NCI-H524 (cell line): ENCODE results near the gene LIPA.
A peak's percentile ranks its signal among the peaks of the same experiment; 100 is the strongest.

Experiments used
- DNase-seq, 2 experiments: peaks; one replicate each; lab custom pipeline; 2025; lab: John Stamatoyannopoulos, UW

Gene LIPA

DNA sequence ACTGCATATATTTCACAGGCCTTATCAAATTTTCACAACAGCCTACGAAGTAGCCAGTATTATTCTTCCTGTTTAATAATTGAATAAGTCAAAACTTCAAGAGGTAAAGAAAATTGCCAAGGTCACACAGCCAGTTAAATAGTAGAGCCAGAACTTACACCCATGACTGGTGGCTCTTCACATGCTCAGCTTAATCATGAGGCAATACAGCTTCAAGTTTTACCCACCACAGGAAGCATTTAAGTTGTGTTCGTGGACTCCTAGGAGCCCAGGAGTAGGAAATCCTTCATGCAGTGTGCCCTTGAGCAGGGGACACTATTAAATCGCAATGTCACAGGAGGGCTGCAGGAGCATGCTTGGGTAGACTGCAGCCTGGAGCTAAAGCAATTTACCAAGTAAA, 11.1 kb downstream of the LIPA start:
- DNase-seq, result no peak

DNA sequence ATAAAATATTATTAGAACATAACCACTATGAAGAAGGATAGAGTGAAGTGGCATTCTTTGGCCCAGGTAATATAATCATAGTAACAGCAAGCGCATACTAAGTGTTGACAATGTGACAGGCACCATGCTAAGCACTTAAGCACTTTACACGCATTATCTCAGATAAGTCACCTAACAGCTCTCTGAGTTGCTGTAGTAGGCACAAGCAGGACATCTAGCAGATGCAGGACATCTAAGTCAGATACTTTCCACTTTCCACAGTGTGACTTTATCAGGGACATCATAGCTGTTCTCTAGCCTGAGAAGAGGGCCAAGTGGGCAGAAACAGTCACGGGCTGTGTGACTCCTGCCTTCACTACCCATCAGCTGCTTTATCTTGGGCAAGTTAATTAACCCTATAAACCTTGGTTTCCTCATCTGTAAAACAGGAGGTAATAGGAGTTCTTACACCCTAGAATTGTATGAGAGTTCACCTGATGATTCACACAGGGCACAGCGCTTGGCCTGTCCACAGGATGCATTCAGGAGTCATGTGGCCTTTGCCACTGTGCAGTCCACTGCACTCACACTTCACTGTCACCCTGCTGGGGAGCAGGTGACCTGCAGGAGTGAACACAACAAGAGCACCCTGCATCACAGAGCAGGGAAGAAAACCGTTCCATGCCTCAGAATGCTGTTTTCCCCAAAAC, 12.5 kb downstream of the LIPA start:
- no peak for DNase-seq

DNA sequence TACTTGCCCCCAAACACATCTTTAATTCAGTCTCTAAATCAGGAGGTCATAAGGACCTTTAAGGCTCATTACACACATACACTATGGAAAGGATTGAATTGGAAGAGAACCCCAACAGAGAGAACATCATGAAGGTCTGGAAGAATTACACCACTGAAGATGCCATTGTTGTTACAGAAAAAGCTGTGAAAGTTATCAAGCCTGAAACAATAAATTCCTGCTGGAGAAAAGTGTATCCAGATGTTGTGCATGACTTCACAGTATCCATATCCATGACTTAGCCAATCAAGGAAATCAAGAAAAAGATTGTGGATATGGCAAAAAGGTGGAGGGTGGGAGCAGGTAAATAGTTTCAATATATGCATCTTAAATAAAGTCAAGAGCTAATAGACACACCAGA, 13.7 kb downstream of the LIPA start:
- DNase-seq, result no peak

DNA sequence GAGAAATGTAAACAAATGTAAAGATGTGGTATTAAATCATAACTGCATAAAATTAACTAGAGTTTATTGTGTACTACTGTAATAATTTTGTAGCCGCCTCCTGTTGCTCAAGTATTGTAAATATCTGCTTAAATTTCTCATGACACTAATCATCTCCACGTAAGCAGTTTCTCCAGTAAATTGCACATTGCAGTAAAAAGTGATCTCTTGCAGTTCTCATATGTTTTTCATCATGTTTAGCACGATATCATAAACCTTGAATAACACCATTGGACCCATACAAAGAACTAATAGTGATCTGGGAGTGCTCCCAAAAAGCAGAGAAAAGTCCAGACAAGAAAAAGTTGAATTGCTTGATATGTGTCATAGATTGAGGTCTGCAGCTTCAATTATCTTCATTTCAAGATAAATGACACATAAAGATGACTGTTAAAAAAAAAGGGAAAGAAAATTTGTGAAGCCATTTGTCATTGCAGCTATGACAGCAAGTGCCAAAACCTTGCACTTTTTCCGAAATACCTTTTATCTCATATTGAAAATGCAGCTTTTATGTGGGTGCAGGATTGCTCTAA, 15.3 kb downstream of the LIPA start:
- DNase-seq, result no peak

DNA sequence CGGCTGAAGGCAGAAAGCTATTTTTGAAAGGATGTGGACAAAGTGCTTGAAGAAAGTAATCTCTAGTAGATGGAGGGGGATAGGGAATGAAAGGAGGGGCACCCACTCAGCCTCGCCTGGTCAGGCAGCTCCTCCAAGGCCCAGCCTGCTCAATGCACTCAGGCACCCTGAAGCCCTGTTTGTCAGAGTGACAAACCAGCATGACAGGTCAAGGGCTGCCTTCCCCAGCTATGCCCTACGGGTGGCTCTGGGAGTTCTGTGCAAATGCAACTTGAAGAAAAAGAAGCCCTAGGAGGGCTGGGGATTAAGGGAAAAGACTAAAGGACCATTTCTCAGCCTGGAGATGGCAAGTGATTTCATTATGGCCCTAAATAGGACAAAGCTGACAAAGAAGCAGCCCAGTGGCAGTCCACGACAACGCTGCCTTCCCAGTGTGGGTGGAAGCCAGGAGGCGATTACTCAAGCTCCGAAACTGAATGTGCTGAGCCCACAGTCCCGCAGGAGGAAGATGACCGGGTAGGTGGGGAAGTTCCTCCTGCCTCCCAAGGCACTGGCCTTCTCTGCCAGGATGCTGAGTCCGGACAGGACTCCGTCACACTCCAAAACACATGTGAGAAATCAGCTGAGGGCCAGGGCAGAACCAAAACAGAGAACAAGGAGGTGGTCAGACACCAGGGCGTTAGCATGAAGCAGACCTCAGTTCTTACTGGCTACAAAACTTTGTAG, 16.3 kb downstream of the LIPA start:
- DNase-seq, result no peak

DNA sequence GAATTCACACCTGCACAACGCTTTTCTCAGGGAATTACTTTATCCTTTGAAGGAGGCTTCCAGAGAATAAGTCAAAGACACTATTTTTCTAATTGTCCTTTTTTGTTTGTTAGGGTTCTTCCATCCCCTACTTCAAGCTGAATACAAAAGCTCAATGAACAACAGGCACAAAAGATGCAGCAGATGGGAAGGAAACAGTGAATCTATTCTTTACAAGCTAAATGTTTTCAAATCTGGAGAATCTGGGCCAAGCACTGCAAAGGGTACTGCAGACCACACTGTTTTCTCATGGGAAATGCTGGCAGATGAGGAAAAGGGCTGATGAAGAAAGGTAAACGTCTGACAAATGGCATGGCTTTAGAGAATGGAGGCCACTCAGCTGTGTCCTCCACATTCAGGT, 18.5 kb downstream of the LIPA start:
- DNase-seq, result no peak

DNA sequence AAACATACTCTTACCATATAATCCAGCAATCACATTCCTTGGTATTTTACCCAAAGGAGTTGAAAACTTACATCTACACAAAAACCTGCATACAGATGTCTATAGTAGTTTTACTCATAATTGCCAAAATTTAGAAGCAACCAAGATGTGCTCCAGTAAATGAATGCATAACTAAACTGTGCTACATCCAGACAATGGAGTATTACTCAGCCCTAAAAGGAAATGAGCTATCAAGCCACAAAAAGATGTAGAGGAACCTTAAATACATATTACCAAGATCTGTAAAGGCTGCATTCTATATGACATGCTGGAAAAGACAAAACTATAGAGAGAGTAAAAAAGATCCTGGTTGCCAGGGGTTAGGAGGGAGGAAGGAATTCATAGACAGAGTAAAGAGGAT, 22.6 kb downstream of the LIPA start:
- no peak for DNase-seq

DNA sequence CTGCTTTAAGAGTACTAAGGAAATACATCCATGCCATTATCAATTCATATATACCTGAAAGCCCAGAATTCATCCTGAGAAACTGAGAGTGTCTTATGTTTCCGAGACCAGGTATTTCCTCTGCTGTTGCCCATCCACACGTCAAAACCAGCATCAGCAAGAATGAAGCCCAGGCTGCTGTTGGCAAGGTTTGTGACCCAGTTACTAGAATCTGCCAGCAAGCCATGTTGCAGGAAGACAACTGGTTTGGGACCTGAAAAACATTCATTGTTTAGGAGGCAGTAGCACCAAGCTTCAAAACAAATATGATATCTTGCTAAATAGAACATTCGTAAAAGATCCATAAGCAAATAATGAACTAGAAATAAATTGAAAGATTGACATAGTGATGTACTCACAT, 23.4 kb downstream of the LIPA start:
- DNase-seq, result no peak

DNA sequence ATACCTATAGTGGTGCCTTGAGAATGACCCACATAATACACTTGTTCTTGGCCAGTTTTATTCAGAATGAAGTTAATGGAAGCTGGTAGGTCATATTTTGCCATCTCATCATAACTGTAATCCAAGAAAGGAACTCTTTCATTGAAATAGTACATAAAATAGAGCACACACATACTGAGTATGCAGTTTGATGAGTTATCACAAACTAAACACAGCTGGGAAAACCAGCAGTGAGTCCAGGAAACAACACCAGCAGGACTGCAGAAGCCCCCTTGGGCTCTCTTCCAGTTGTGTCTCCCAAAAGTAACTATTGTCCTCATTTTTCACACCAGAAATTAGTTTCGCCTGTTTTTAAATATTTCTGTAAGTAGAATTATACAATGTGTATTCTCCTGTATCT, 24.7 kb downstream of the LIPA start:
- no peak for DNase-seq

DNA sequence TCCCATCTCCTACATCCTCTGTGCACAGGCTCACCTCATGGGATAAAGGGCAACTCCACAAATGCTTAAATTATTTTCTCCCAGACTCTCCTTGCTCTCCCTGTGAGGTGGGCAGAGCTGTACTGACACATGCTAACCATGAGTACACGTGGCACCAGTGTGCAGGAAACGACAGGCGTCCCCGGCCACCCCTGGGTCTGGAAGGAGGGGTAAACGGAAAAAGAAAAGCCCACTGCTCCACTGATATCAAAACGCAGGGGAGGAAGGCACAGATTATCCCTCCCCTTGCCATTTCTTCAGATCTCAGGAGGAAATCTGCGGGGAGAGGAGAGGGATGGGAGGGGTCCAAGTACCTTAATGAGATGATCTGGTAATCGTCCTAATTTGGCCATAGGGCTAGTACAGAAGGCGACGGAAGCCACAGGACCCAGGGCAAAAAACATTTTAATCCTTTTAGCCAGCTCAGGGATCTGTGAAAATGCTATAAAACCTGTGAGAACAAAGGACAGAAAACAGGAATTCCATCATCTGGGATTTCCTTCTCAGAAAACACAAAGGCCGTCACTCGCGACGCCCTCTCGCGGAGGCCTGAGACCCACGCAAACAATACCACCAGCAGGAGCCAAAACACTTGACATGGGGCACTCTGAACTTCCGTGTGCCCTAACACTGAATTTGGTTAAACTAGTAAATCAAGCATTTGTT, 26.7 kb downstream of the LIPA start:
- no peak for DNase-seq

DNA sequence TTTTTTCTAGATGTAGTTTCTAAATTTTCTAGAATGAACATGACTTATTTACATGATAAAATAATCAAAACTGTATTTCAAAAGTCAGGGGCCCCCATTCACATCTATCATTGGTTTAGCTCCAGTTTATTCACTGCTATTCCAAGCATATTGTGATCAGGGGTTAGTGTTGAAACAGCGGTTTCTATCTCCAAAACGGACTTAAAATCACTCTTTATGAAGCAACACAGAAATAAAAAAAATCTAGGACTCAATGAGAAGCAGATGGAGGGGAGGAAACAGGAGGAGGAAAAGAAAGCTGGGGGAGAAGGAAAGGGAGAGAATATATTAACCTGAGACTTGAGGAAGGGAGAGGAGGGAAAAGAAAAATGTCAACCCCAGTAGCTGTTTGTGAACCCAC, 29.7 kb downstream of the LIPA start:
- DNase-seq, result no peak

DNA sequence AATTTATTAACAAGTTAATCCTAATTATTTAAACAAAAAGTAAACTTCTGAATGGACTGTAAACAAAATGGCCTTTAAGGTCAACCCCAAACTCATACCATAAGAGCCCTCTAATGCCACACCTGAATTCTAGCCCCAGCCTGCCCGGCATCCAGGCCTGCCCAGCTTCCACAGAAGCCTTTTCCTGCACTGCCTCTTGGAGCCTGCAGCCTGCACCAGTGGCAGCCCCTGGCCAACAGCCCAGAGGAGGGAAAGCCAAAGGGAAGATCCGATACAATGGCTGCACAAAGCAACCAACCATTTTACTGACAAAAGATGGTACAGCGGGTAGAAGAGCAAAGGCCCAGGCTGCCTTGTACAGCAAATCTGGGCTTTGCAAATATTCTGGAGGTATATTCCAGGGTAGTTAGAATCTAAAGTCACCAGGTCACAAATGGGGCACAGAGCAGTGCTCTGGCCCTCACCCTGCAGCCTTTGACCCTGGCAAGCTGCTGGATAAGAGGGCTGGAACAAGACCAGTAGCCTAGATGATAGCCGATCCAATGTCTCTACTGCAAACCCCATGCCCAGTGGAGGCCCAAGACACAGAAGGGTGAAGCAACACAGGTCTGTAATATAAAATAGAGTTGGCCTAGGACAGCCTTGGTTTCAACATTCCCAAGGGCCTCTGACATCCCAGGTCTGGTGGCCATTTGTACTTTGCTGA, 31.9 kb downstream of the LIPA start:
- DNase-seq, result no peak

DNA sequence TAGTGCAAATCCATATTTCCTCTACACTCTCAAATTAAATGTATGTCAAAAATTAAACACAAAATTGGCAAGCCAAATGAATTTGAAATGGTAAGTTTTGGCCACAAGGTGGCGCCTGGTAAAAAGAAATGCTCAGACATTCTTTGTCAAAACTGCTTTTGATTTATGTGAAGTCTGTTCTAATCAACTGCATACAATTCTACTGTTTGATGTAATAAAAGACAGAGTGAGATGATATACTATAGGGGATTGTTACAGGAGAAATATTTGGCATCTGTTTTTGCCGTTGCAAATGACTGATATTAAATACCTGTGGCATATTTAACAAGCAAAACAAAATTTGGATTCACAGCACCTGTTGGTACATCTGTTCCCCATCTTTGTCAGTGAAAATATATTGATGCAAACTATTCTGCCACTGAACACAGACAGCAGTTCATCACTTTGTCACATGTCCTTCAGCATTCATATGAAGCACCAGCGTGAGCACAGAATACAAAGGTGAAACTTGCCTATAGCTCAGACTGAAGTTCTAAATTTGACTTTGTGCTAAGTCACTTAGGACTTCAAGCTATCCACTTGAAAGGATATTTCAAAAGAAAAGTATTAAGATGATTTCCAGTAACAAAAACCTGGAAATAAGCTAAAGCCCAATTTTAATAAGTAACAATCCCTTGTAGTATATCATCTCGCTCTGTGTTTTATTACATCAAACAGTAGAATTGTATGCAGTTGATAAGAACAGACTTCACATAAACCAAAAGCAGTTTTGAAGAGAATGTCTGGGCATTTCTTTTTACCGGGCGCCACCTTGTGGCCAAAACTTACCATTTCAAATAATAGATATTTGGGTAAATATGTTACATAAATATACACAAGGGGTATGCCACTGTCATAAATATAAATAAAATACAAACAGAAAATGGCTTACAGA, 34.3 kb downstream of the LIPA start:
- DNase-seq, result peak in 1 of 2 experiments; percentile 43

DNA sequence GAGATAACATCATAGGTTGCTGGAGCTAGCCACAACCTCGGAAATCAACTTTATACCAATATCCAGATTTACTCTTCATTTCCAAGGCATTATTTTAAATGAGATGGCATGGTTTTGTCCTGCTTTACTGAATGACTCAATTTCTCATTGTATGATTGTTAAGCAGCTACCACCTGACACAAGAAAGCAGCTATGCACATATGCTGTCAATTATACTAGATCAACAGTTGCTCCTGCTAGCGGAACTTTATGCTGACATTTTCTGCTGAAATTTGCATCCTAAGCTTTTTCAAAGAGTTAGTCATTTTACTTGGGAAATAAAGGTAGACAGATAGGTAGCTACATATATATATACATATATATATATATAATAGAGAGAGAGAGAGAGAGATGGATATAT, 35.5 kb downstream of the LIPA start:
- no peak for DNase-seq

DNA sequence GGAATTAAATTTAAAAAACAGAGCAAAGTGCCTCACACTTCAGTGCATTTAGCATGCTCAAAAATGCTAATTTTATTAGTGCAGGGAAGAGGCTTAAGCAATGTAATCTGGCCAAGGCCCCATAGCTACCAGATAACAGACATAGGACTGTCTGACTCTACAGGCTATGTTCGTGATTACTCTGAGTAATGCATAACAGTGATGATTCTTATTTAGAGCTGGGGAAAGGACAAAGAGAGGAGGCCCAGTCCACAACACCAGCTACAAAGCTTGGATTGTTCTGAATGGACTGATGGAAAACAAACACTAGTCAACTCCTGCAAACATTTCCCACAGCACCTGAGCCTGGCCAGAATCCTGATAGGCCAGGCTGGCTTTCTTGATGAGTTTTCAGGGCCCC, 36.1 kb downstream of the LIPA start:
- no peak for DNase-seq

DNA sequence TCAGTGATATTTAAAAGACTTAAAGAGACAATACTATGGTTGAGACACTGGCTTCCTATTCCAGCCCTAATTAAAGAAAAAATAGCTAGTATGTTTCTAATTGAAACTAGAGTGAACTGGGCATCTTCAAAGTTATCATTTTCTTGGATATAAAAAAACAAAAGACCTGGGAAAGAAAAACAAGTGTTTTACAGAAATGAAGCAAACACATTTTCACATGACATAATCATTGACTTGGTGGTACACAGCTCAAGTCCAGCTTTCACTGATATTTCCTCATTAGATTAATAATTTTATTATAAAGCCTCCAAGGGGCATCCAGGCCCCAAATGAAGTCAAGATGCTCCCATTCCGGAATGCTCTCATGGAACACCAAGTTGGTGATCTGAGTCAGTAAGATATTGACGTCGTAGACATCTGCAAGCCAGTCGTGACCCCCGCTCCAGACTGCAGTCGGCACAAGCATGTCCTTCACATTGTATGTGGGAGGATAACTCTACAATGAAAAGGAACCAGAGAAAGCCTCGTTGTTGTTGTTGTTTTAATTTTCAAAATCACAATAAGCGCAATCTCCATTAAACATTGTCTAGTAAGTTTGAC, 36.9 kb downstream of the LIPA start:
- no peak for DNase-seq

DNA sequence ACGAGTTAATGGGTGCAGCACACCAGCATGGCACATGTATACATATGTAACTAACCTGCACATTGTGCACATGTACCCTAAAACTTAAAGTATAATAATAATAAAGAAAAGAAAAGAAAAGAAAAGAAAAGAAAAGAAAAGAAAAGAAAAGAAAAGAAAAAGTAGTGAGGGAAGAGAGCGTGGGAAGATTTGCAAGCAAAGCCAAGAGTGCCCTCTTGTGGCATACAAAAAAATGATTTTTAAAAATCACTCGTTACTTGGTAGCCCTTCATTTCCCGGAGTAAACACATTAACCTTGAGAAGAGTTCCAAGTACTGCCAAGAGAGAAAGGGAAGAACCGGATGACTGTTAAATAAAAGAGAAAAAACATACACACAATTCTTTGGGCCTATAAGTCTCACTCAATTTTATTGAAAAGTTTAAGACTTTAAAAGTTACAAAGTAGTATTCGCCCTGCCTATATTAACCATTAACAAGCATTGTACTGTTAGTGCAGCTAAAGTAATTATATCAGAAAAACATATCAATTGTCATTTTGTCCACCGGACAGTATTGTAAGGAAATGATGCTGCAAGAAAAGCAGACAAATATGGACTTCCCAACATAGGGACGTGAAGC, 38.3 kb downstream of the LIPA start:
- DNase-seq, result peak in 1 of 2 experiments; percentile 2

DNA sequence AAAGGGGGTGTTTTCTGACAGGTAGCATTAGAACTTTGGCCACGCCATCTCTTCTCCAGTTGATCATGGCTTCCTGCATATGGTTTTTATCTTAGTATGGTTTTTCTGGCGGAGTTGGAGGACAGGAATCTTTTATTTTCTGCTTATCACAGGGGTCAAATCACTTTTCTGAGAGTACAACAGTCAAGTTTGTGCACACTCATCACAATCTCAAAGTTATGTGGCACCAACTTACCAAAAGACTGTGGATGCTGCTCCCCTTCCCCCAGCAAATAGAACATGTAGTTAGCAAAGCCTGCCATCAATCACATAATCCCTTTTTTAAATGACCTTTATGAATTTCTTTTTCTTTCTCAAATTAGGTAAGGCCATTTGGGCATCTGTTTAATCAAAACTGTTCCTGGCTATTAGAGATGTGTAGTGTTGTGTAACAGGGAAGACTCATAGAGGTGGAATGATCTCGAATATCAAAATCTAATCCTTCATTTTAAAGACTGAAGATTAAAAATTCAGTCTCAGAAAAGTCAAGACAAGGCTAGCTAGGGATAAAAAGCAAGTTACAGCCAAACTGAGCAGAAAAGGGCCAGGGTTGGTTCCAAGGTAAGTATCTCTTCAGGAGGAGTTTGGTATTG, 40.7 kb downstream of the LIPA start:
- DNase-seq, result no peak

DNA sequence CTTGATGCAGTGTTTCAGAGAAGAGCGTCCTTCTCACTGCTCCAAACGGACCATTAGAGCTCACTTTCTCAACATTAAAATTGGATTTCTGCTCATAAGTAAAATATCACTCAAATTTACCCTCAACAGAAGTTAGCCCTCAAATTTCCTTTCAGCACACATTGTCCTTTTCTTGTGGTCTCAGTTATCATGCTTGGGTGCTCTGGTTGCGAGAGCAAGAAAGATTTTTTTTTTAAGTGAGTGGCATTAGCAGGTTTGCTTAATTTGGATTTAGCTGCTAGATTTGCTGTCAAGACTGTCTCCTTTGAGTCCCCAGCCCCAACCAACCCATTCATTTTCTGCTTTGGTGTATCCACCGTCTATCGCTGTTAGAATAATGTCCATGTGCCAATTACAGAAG, 41.9 kb downstream of the LIPA start:
- DNase-seq, result no peak
